IPS-15b (cell line): ENCODE measurements around the gene NGEF.

Source experiments
- H3K27me3 ChIP-seq: one replicate; pipeline ENCODE4 v1.6.1; 2013; ENCODE audit warnings: low read length; ENCODE audit not compliant: control insufficient read depth, insufficient read depth
- H3K36me3 ChIP-seq: one replicate; pipeline ENCODE4 v1.6.1; 2013; ENCODE audit warnings: low read length; ENCODE audit not compliant: control insufficient read depth, insufficient read depth
- H3K4me1 ChIP-seq: one replicate; pipeline ENCODE4 v1.6.1; 2013; ENCODE audit warnings: mild to moderate bottlenecking, low read length; ENCODE audit not compliant: control insufficient read depth, insufficient read depth
- H3K4me3 ChIP-seq: one replicate; pipeline ENCODE4 v1.5.1; 2013; ENCODE audit warnings: low read depth, low read length
- H3K9ac ChIP-seq: one replicate; pipeline ENCODE4 v1.6.1; 2013; ENCODE audit warnings: low read depth, mild to moderate bottlenecking, low read length
- H3K9me3 ChIP-seq: one replicate; pipeline ENCODE4 v1.6.1; 2013; ENCODE audit warnings: mild to moderate bottlenecking, low read length; ENCODE audit not compliant: control insufficient read depth, insufficient read depth

Gene NGEF

GRCh38 chr2:232879618-232880494 lies 133.2 kb downstream of the NGEF start:
- Histone ChIP-seq H3K4me3 (no peak overlapping the region), H3K4me1 (no peaks in the 10 kb centered on the region), H3K36me3 (no peaks in the 10 kb centered on the region), H3K27me3 (peaks cover 24% of the 10 kb centered on the region), H3K9ac (no peak overlapping the region), H3K9me3 (no peaks in the 10 kb centered on the region)

- Histone ChIP-seq H3K9ac (no peak overlapping the region), H3K9me3 (no peaks in the 10 kb centered on the region)
Observed at GRCh38 chr2:232878855-232879617, 134.0 kb downstream of the NGEF start.

GRCh38 chr2:232877940-232878511 lies 135.0 kb downstream of the NGEF start:
- Histone ChIP-seq H3K9me3 (no peaks in the 10 kb centered on the region), H3K4me1 (no peaks in the 10 kb centered on the region), H3K36me3 (no peaks in the 10 kb centered on the region), H3K9ac (no peak overlapping the region), H3K4me3 (no peak overlapping the region), H3K27me3 (peaks cover 24% of the 10 kb centered on the region)

More at GRCh38 chr2:232878855-232879617, 134.0 kb downstream of the NGEF start:
- Histone ChIP-seq H3K36me3 (no peaks in the 10 kb centered on the region), H3K4me1 (no peaks in the 10 kb centered on the region), H3K27me3 (peaks cover 24% of the 10 kb centered on the region), H3K4me3 (no peak overlapping the region)

- Histone ChIP-seq H3K9me3 (no peaks in the 10 kb centered on the region), H3K9ac (peak overlapping the region; percentile 24), H3K4me3 (peak overlapping the region; percentile 59), H3K4me1 (no peaks in the 10 kb centered on the region), H3K27me3 (peaks cover 24% of the 10 kb centered on the region), H3K36me3 (no peaks in the 10 kb centered on the region)
Observed at GRCh38 chr2:232876978-232877441, 136.0 kb downstream of the NGEF start.

- no peaks in the 10 kb centered on the region for H3K36me3 ChIP-seq
- H3K27me3 ChIP-seq: peaks cover 24% of the 10 kb centered on the region
- H3K9ac ChIP-seq: peak overlapping the region; percentile 24
- H3K9me3 ChIP-seq: no peaks in the 10 kb centered on the region
- H3K4me3 ChIP-seq: peak overlapping the region; percentile 59
- no peaks in the 10 kb centered on the region for H3K4me1 ChIP-seq
Observed at GRCh38 chr2:232876161-232876977, 136.7 kb downstream of the NGEF start.

- Histone ChIP-seq H3K36me3 (no peaks in the 10 kb centered on the region), H3K4me3 (peak overlapping the region; percentile 32), H3K9ac (no peak overlapping the region), H3K4me1 (no peaks in the 10 kb centered on the region), H3K9me3 (no peaks in the 10 kb centered on the region), H3K27me3 (peaks cover 24% of the 10 kb centered on the region)
Observed at GRCh38 chr2:232875256-232876121, 137.6 kb downstream of the NGEF start.

GRCh38 chr2:232874677-232875223 lies 138.3 kb downstream of the NGEF start:
- Histone ChIP-seq H3K4me1 (no peaks in the 10 kb centered on the region), H3K9ac (no peak overlapping the region), H3K9me3 (no peaks in the 10 kb centered on the region), H3K36me3 (no peaks in the 10 kb centered on the region), H3K27me3 (peaks cover 24% of the 10 kb centered on the region), H3K4me3 (no peak overlapping the region)

- H3K9me3 ChIP-seq: no peaks in the 10 kb centered on the region
Observed at GRCh38 chr2:232873909-232874641, 139.0 kb downstream of the NGEF start.

GRCh38 chr2:232873292-232873908 lies 139.7 kb downstream of the NGEF start:
- Histone ChIP-seq H3K27me3 (peaks cover 23% of the 10 kb centered on the region), H3K9ac (no peak overlapping the region), H3K36me3 (no peaks in the 10 kb centered on the region), H3K4me3 (no peak overlapping the region), H3K9me3 (no peaks in the 10 kb centered on the region), H3K4me1 (no peaks in the 10 kb centered on the region)

More at GRCh38 chr2:232873909-232874641, 139.0 kb downstream of the NGEF start:
- Histone ChIP-seq H3K4me3 (no peak overlapping the region), H3K27me3 (peaks cover 24% of the 10 kb centered on the region), H3K36me3 (no peaks in the 10 kb centered on the region), H3K9ac (no peak overlapping the region), H3K4me1 (no peaks in the 10 kb centered on the region)
